SK-N-SH (cell line): ENCODE results near the gene SCN1B. TPM values are rescaled to one million over a fixed set of nuclear protein-coding genes. Genes with fewer than 3 reads are reported as not detected.
"Not testable (repeated sequence)": the region's sequence is repeated elsewhere in the genome, so short reads cannot be mapped to it uniquely, and the experiment has no call there.

Source experiments
- CTCF ChIA-PET: fragments of 300-600, 350-600 bp; formaldehyde crosslinking; extraction: SDS; loops from one replicate; lab custom pipeline; 2021; lab: Yijun Ruan, JAX
- POLR2A ChIA-PET: fragments of 350-600 bp; sonication (Branson Sonifier 250); formaldehyde crosslinking; extraction: SDS; loops from one replicate; lab custom pipeline; 2020; ENCODE audit warnings: antibody characterized with exemption, inconsistent platforms; lab: Yijun Ruan, JAX
- DNase-seq: peaks from one replicate; pipeline ENCODE4 v3.0.0; 2012
- H2AFZ ChIP-seq: fragments of 200-600 bp; sonication (generic); 2 replicates; pipeline ENCODE4 v1.8.1; 2016; ENCODE audit warnings: antibody characterized with exemption, mild to moderate bottlenecking, low read depth
- H3F3A ChIP-seq: fragments of 200-600 bp; sonication (generic); replicated peaks from 2 replicates; pipeline ENCODE3; 2016; ENCODE audit warnings: antibody characterized with exemption, mild to moderate bottlenecking; ENCODE audit not compliant: insufficient read depth
- H3K27ac ChIP-seq, 2 experiments: fragments of 200-500 bp in 1 of 2; fragments of 200-600 bp in 1 of 2; sonication (Bioruptor generic) in 1 of 2; sonication (generic), shearing (Covaris generic) in 1 of 2; 2 replicates each; pipeline versions ENCODE4 v1.5.1 to v1.6.1; 2014 to 2016; ENCODE audit warnings: low read depth in 2 of 2, inconsistent platforms in 1 of 2, low read length in 1 of 2, mild to moderate bottlenecking in 1 of 2, mixed read lengths in 1 of 2
- H3K27me3 ChIP-seq: fragments of 200-600 bp; sonication (generic), shearing (Covaris generic); 2 replicates; pipeline ENCODE4 v1.6.1; 2016; ENCODE audit warnings: mixed run types; ENCODE audit not compliant: insufficient read depth
- H3K36me3 ChIP-seq, 2 experiments: fragments of 200-500 bp in 1 of 2; fragments of 200-600 bp in 1 of 2; sonication (Bioruptor generic) in 1 of 2; sonication (generic) in 1 of 2; replicated peaks in 1 of 2; 2 replicates each; pipeline versions ENCODE3 to v1.5.1; 2014 to 2016; ENCODE audit warnings: low read length in 1 of 2, mild to moderate bottlenecking in 1 of 2; ENCODE audit not compliant: insufficient read depth in 2 of 2, control insufficient read depth in 1 of 2
- H3K4me1 ChIP-seq, 2 experiments: fragments of 200-500 bp in 1 of 2; fragments of 200-600 bp in 1 of 2; sonication (Bioruptor generic) in 1 of 2; sonication (generic), shearing (Covaris generic) in 1 of 2; 2 replicates each; pipeline versions ENCODE4 v1.5.1 to v1.6.1; 2014 to 2016; ENCODE audit warnings: low read depth in 1 of 2, low read length in 1 of 2, mixed run types in 1 of 2; ENCODE audit not compliant: insufficient read depth in 2 of 2, control insufficient read depth in 1 of 2
- H3K4me2 ChIP-seq: fragments of 200-600 bp; sonication (generic), shearing (Covaris generic); 2 replicates; pipeline ENCODE4 v1.6.1; 2017; ENCODE audit warnings: mixed run types
- H3K4me3 ChIP-seq, 2 experiments: fragments of 200-500 bp in 1 of 2; fragments of 200-600 bp in 1 of 2; sonication (Bioruptor generic) in 1 of 2; sonication (generic), shearing (Covaris generic) in 1 of 2; 2 replicates each; pipeline versions ENCODE4 v1.5.1 to v1.8.1; 2014 to 2016; ENCODE audit warnings: low read depth in 2 of 2, inconsistent platforms in 1 of 2, low read length in 1 of 2, mild to moderate bottlenecking in 1 of 2, mixed read lengths in 1 of 2, moderate library complexity in 1 of 2
- H3K79me2 ChIP-seq: fragments of 200-600 bp; sonication (generic); 2 replicates; pipeline ENCODE4 v1.8.1; 2017; ENCODE audit warnings: mild to moderate bottlenecking; ENCODE audit not compliant: insufficient read depth
- H3K9ac ChIP-seq: fragments of 200-600 bp; sonication (generic); 2 replicates; pipeline ENCODE4 v1.6.1; 2017; ENCODE audit warnings: mixed run types
- H3K9me2 ChIP-seq: fragments of 200-600 bp; sonication (generic); 2 replicates; pipeline ENCODE4 v1.6.1; 2017; ENCODE audit warnings: mixed run types
- H3K9me3 ChIP-seq: fragments of 200-600 bp; sonication (generic); 2 replicates; pipeline ENCODE4 v1.6.1; 2017; ENCODE audit warnings: mixed run types, mild to moderate bottlenecking, moderate library complexity
- H4K20me1 ChIP-seq: fragments of 200-600 bp; sonication (generic); 2 replicates; pipeline ENCODE4 v1.6.1; 2017; ENCODE audit warnings: mild to moderate bottlenecking, mixed run types; ENCODE audit not compliant: insufficient read depth
- WGBS: methylation state at CpG from one replicate; pipeline ENCODE4 v1.1.6; 2017; ENCODE audit warnings: low lambda C conversion rate; 5-methylcytosine and 5-hydroxymethylcytosine counted together
- polyA plus RNA-seq, 3 experiments: library from polyadenylated mRNA; depleted of rRNA; stranded (reverse); fragments of >200 nt; gene quantifications; 2 replicates each; pipeline ENCODE4 v1.2.3, GENCODE V29; 2012
- TF ChIP-seq, protein P1 (sequence below): fragments of 150-350 bp; IDR thresholded peaks from 2 replicates; pipeline ENCODE4 v1.6.1; 2017; ENCODE audit warnings: antibody characterized with exemption, low read length, low read depth, borderline replicate concordance
- TF ChIP-seq, protein P2 (sequence below): IDR thresholded peaks from 2 replicates; pipeline ENCODE4 v1.4.0; 2012; ENCODE audit warnings: low read depth
- TF ChIP-seq, protein P3 (sequence below): IDR thresholded peaks from 2 replicates; pipeline ENCODE4 v1.6.1; 2012; ENCODE audit warnings: mild to moderate bottlenecking, low read depth, low read length, moderate library complexity

The SCN1B gene
- polyA plus RNA-seq, 1 of the 3 experiments (the other 2 are of a cell fraction) = 10.5 TPM

DNA sequence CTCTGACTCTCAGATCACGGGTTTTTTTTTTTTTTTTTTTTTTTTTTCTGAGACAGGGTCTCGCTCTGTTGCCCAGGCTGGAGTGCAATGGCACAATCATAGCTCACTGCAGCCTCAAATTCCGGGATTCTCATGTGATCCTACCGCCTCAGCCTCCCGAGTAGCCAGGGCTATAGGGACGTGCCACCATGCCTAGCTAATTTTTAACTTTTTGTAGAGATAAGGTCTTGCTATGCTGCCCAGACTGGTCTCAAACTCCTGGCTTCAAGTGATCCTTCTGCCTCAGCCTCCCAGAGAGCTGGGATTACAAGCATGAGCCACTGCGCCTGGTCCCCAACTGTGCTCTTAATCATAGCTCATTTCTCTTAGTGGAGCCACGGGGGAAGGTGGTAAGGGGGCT is 34.7 kb upstream of the SCN1B start:
- Histone ChIP-seq H3K9me2 (no peaks in the 10 kb centered on the region), H3K36me3 (no peaks in the 10 kb centered on the region), H3K27ac (no peak overlapping the region), H3F3A (no peaks in the 10 kb centered on the region), H3K79me2 (peaks cover 15% of the 10 kb centered on the region), H3K4me1 (peaks cover 7 to 9% of the 10 kb centered on the region in 2 experiments; a peak in 1 of 4 replicates), H4K20me1 (no peaks in the 10 kb centered on the region), H3K4me3 (no peak overlapping the region), H3K9ac (no peak overlapping the region), H2AFZ (no peak overlapping the region), H3K27me3 (no peaks in the 10 kb centered on the region), H3K9me3 (no peaks in the 10 kb centered on the region), H3K4me2 (no peak overlapping the region)
- ChIA-PET CTCF (interaction anchor here (0.9 to 3.3 kb wide), 3 partner anchors 23 to 72 kb away, joined by 3 to 9 read pairs (median 4); no protein-coding TSS in a partner anchor), POLR2A (no interaction called here)
- TF ChIP-seq, protein P1, sequence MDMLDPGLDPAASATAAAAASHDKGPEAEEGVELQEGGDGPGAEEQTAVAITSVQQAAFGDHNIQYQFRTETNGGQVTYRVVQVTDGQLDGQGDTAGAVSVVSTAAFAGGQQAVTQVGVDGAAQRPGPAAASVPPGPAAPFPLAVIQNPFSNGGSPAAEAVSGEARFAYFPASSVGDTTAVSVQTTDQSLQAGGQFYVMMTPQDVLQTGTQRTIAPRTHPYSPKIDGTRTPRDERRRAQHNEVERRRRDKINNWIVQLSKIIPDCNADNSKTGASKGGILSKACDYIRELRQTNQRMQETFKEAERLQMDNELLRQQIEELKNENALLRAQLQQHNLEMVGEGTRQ = no peak
- TF ChIP-seq, protein P2, sequence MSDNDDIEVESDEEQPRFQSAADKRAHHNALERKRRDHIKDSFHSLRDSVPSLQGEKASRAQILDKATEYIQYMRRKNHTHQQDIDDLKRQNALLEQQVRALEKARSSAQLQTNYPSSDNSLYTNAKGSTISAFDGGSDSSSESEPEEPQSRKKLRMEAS = no peak
- DNase-seq = no peak
- 64% methylated on average over 8 of the region's 8 CpGs for WGBS

DNA sequence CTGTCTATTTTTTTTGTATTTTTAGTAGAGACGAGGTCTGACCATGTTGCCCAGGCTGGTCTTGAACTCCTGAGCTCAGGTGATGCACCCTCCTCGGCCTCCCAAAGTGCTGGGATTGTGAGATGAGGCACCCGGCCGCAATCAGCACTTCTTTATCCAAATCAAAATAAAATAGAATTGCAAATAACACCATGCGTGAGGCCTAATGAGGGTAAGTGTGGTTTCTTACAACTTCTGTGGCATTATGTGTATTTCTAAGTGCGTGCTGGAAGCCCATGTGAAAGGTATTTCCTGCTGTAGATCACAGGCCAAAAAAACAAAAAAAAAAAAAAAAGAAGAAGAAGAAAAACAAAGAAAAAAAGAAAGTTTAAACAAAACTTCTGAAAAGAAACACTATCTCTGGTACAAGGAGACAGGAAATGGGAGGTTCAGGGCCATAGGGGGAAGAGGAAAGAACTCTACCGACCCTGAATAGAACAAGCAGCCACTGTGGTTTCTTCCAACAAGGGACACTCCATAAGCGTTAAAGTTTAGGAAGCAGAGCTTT is 33.1 kb upstream of the SCN1B start:
- Histone ChIP-seq H4K20me1 (0 out of 2 replicates have a peak, but pooled peaks cover 5% of the 10 kb centered on the region), H3K4me1 (peaks cover 7 to 13% of the 10 kb centered on the region in 2 experiments; a peak in 2 of 4 replicates), H3K4me3 (no peak overlapping the region), H3K9ac (no peak overlapping the region), H3F3A (no peaks in the 10 kb centered on the region), H3K4me2 (no peak overlapping the region), H3K9me2 (no peaks in the 10 kb centered on the region), H3K9me3 (no peaks in the 10 kb centered on the region), H3K36me3 (no peaks in the 10 kb centered on the region)
- CTCF ChIA-PET = interaction anchor here (1.5 to 3.3 kb wide), 2 partner anchors 16 to 47 kb away, joined by 3 to 9 read pairs; no protein-coding TSS in a partner anchor
- POLR2A ChIA-PET = interaction anchor here (0.5 kb wide), 1 partner anchor 10 kb away, joined by 3 read pairs; no protein-coding TSS in a partner anchor
- DNase-seq = no peak
- WGBS = 87% methylated on average over 8 of the region's 8 CpGs
- TF ChIP-seq, protein P3, sequence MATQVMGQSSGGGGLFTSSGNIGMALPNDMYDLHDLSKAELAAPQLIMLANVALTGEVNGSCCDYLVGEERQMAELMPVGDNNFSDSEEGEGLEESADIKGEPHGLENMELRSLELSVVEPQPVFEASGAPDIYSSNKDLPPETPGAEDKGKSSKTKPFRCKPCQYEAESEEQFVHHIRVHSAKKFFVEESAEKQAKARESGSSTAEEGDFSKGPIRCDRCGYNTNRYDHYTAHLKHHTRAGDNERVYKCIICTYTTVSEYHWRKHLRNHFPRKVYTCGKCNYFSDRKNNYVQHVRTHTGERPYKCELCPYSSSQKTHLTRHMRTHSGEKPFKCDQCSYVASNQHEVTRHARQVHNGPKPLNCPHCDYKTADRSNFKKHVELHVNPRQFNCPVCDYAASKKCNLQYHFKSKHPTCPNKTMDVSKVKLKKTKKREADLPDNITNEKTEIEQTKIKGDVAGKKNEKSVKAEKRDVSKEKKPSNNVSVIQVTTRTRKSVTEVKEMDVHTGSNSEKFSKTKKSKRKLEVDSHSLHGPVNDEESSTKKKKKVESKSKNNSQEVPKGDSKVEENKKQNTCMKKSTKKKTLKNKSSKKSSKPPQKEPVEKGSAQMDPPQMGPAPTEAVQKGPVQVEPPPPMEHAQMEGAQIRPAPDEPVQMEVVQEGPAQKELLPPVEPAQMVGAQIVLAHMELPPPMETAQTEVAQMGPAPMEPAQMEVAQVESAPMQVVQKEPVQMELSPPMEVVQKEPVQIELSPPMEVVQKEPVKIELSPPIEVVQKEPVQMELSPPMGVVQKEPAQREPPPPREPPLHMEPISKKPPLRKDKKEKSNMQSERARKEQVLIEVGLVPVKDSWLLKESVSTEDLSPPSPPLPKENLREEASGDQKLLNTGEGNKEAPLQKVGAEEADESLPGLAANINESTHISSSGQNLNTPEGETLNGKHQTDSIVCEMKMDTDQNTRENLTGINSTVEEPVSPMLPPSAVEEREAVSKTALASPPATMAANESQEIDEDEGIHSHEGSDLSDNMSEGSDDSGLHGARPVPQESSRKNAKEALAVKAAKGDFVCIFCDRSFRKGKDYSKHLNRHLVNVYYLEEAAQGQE = no peak
- TF ChIP-seq, all 33 proteins: peak for 0
- Histone ChIP-seq H3K27me3 (no peaks in the 10 kb centered on the region), H3K27ac (no peak overlapping the region), H2AFZ (no peak overlapping the region), H3K79me2 (peaks cover 31% of the 10 kb centered on the region)

DNA sequence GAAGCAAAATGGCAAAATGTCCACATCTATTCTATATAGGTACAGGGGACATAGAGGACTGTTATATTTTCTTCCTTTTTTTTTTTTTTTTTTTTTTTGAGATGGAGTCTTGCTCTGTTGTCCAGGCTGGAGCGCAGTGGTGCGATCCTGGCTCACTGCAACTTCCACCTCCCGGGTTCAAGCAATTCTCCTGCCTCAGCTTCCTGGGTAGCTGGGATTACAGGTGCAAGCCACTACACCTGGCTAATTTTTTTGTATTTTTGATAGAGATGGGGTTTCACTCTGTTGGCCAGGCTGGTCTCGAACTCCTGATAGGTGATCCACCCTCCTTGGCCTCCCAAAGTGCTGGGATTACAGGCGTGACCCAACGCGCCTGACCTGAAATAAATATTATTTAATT is 32.0 kb upstream of the SCN1B start:
- DNase-seq, POLR2A ChIA-PET: not testable (repeated sequence)
- CTCF ChIA-PET = interaction anchor here (1.1 kb wide), 1 partner anchor 15 kb away, joined by 3 read pairs; no protein-coding TSS in a partner anchor

More for the DNA sequence above, 32.0 kb upstream of the SCN1B start:
- H3K9me3 ChIP-seq, H3K4me3 ChIP-seq, H2AFZ ChIP-seq, H3K36me3 ChIP-seq, H3K9ac ChIP-seq, H3K27me3 ChIP-seq, H3F3A ChIP-seq, H3K27ac ChIP-seq, H3K4me2 ChIP-seq, H3K9me2 ChIP-seq, H4K20me1 ChIP-seq: not testable (repeated sequence)
- WGBS = 97% methylated on average over 7 of the region's 7 CpGs
- peaks cover 7 to 13% of the 10 kb centered on the region in 2 experiments; a peak in 2 of 4 replicates for H3K4me1 ChIP-seq
- peaks cover 42% of the 10 kb centered on the region for H3K79me2 ChIP-seq
